Stomach (tissue), 9 donors: ENCODE measurements around the gene BRAP. TPM values are rescaled to one million over a fixed set of nuclear protein-coding genes. Genes with fewer than 3 reads are reported as not detected.
"Not testable (repeated sequence)": the region's sequence is repeated elsewhere in the genome, so short reads cannot be mapped to it uniquely, and the experiment has no call there.

Experiments
- DNase-seq, 2 donors: peaks; one replicate each; pipeline versions ENCODE4 v3.0.0 to v3.0.0-alpha.2; 2013 to 2019
- H3K27ac ChIP-seq, 5 donors: fragments of 200-600 bp in 4 of 5; sonication (generic) in 4 of 5; one replicate each; pipeline ENCODE4 v1.5.1; 2013 to 2019; ENCODE audit warnings: mild to moderate bottlenecking in 1 of 5, moderate library complexity in 1 of 5
- H3K27me3 ChIP-seq, 3 donors: fragments of 200-600 bp; sonication (generic); one replicate each; pipeline ENCODE4 v1.5.1; 2017 to 2019; ENCODE audit warnings: mixed run types in 1 of 3
- H3K36me3 ChIP-seq, 4 donors: fragments of 200-600 bp; sonication (generic); 1 replicate in 3 of 4; 2 replicates in 1 of 4; pipeline ENCODE4 v1.5.1; 2016 to 2019
- H3K4me1 ChIP-seq, 4 donors: fragments of 200-600 bp; sonication (generic); one replicate each; pipeline ENCODE4 v1.5.1; 2016 to 2019
- H3K4me3 ChIP-seq, 4 donors: fragments of 200-600 bp; sonication (generic) in 3 of 4; one replicate each; pipeline ENCODE4 v1.5.1; 2016 to 2019; ENCODE audit warnings: mild to moderate bottlenecking in 1 of 4
- H3K9me3 ChIP-seq, 4 donors: fragments of 200-600 bp; sonication (generic); one replicate each; pipeline ENCODE4 v1.5.1; 2016 to 2019
- CTCF ChIP-seq, 7 experiments: fragments of 450-650 bp in 4 of 7; fragments of 200-600 bp in 3 of 7; sonication (generic) in 3 of 7; IDR thresholded peaks; one replicate each; pipeline ENCODE4 v1.5.1; 2016 to 2019; ENCODE audit warnings: antibody characterized with exemption in 7 of 7, control low read depth in 2 of 7, mild to moderate bottlenecking in 1 of 7
- EP300 ChIP-seq: sonication (generic); formaldehyde crosslinking; IDR thresholded peaks from one replicate; pipeline ENCODE4 v1.6.1; 2017; ENCODE audit warnings: antibody characterized with exemption
- POLR2A ChIP-seq, 4 donors: fragments of 450-650 bp; IDR thresholded peaks; one replicate each; pipeline ENCODE4 v1.6.1; 2016; ENCODE audit warnings: antibody characterized with exemption in 4 of 4, control low read depth in 2 of 4, mild to moderate bottlenecking in 1 of 4, moderate library complexity in 1 of 4
- POLR2AphosphoS5 ChIP-seq, 3 donors: sonication (generic); formaldehyde crosslinking; IDR thresholded peaks; one replicate each; pipeline ENCODE4 v1.6.1; 2016; ENCODE audit warnings: antibody characterized with exemption in 3 of 3
- WGBS, 5 donors: extraction: QIAGEN DNeasy Blood & Tissue Kit in 3 of 5; methylation state at CpG; one replicate each; pipeline versions ENCODE4 v1.1.5 to v1.1.7; 2013 to 2018; 5-methylcytosine and 5-hydroxymethylcytosine counted together
- intact Hi-C: fragments of 100-400 bp; cut with DNase I; formaldehyde crosslinking; loops from one replicate; pipeline ENCODE4 v1.15.1; 2023; ENCODE audit warnings: low total_unique reads
- polyA plus RNA-seq, 3 donors: library from polyadenylated mRNA; stranded (reverse); fragments of 200-250 nt; gene quantifications; one replicate each; pipeline ENCODE4 v1.2.3, GENCODE V29; 2013
- total RNA-seq, 5 donors: library from RNA; depleted of rRNA; stranded (reverse); fragments of >200 nt; gene quantifications; one replicate each; pipeline versions ENCODE4 v1.1.0 to v1.2.3, GENCODE V29; 2014 to 2016
- donor health status: healthy with polysubstance abuse.
- donor health status: Bipolar disorder and iron deficiency.
- donor health status: healthy.

Gene BRAP
- total and polyA plus RNA-seq, 8 donors = 5.6 to 43.2 (median 16.6) TPM

GRCh38 chr12:111626230-111626629 is 59.5 kb downstream of the BRAP start:
- no peaks in the 10 kb centered on the region for H3K27me3 ChIP-seq
- no peaks in the 10 kb centered on the region for H3K4me1 ChIP-seq
- intact Hi-C loops = no loop called here
- H3K27ac ChIP-seq = no peak overlapping the region
- no peak overlapping the region for H3K4me3 ChIP-seq
- TF ChIP-seq POLR2A (IDR thresholded peaks at IDR 0.05) (no peak), POLR2AphosphoS5 (IDR thresholded peaks at IDR 0.05) (no peak), EP300 (no peak), CTCF (IDR thresholded peaks at IDR 0.05) (no peak)
- no peaks in the 10 kb centered on the region for H3K9me3 ChIP-seq
- WGBS, 5 donors = 90 to 100% (median 96%) methylated on average over 4 to 6 of the region's 6 CpGs
- no peaks in the 10 kb centered on the region for H3K36me3 ChIP-seq
- no peak for DNase-seq

- 79 to 92% (median 84%) methylated on average over 6 to 8 of the region's 8 CpGs for WGBS, 5 donors
- no peaks in the 10 kb centered on the region for H3K36me3 ChIP-seq
- intact Hi-C loops = no loop called here
- no peak for TF ChIP-seq POLR2AphosphoS5 (IDR thresholded peaks at IDR 0.05)
- no peak for TF ChIP-seq CTCF (IDR thresholded peaks at IDR 0.05)
- TF ChIP-seq EP300 = no peak
- TF ChIP-seq POLR2A (IDR thresholded peaks at IDR 0.05) = no peak
- no peaks in the 10 kb centered on the region for H3K9me3 ChIP-seq
- H3K4me1 ChIP-seq = no peaks in the 10 kb centered on the region
- peak in 1 of 2 donors; percentile 16 for DNase-seq
- H3K27ac ChIP-seq = no peak overlapping the region
- no peaks in the 10 kb centered on the region for H3K27me3 ChIP-seq
- no peak overlapping the region for H3K4me3 ChIP-seq
Measured at GRCh38 chr12:111624540-111624939, 61.2 kb downstream of the BRAP start.

- H3K4me3 ChIP-seq, H3K27me3 ChIP-seq, DNase-seq, H3K36me3 ChIP-seq, H3K9me3 ChIP-seq, intact Hi-C loops, H3K4me1 ChIP-seq, H3K27ac ChIP-seq: not testable (repeated sequence)
- WGBS, 5 donors = 93 to 96% (median 96%) methylated on average over 9 to 10 of the region's 10 CpGs
Measured at GRCh38 chr12:111617841-111618240, 67.9 kb downstream of the BRAP start.

GRCh38 chr12:111616177-111616623 is 69.6 kb downstream of the BRAP start:
- H3K36me3 ChIP-seq = no peaks in the 10 kb centered on the region
- WGBS, 5 donors = 68 to 79% (median 72%) methylated on average over 7 of the region's 7 CpGs
- H3K9me3 ChIP-seq = no peaks in the 10 kb centered on the region
- H3K4me1 ChIP-seq = no peaks in the 10 kb centered on the region
- no peaks in the 10 kb centered on the region for H3K27me3 ChIP-seq
- intact Hi-C loops = no loop called here
- no peak overlapping the region for H3K4me3 ChIP-seq
- TF ChIP-seq CTCF (IDR thresholded peaks at IDR 0.05) = no peak
- no peak for TF ChIP-seq EP300
- TF ChIP-seq POLR2A (IDR thresholded peaks at IDR 0.05) = no peak
- TF ChIP-seq POLR2AphosphoS5 (IDR thresholded peaks at IDR 0.05) = no peak
- H3K27ac ChIP-seq = no peak overlapping the region
- DNase-seq = peak in 1 of 2 donors; percentile 19

GRCh38 chr12:111607239-111607638 is 78.5 kb downstream of the BRAP start:
- no peaks in the 10 kb centered on the region for H3K9me3 ChIP-seq
- H3K27ac ChIP-seq = no peak overlapping the region
- DNase-seq = no peak
- no peak overlapping the region for H3K4me3 ChIP-seq
- H3K27me3 ChIP-seq = no peaks in the 10 kb centered on the region
- no peaks in the 10 kb centered on the region for H3K36me3 ChIP-seq
- TF ChIP-seq EP300 = no peak
- TF ChIP-seq POLR2AphosphoS5 (IDR thresholded peaks at IDR 0.05) = no peak
- no peak for TF ChIP-seq POLR2A (IDR thresholded peaks at IDR 0.05)
- no peak for TF ChIP-seq CTCF (IDR thresholded peaks at IDR 0.05)
- intact Hi-C loops = no loop called here
- WGBS, 5 donors = 58 to 75% (median 66%) methylated on average over 3 of the region's 3 CpGs
- H3K4me1 ChIP-seq = no peaks in the 10 kb centered on the region
